ENCODE results near the gene AUTS2.
A peak's percentile ranks its signal among the peaks of the same experiment; 100 is the strongest.

AUTS2 gene

DNA sequence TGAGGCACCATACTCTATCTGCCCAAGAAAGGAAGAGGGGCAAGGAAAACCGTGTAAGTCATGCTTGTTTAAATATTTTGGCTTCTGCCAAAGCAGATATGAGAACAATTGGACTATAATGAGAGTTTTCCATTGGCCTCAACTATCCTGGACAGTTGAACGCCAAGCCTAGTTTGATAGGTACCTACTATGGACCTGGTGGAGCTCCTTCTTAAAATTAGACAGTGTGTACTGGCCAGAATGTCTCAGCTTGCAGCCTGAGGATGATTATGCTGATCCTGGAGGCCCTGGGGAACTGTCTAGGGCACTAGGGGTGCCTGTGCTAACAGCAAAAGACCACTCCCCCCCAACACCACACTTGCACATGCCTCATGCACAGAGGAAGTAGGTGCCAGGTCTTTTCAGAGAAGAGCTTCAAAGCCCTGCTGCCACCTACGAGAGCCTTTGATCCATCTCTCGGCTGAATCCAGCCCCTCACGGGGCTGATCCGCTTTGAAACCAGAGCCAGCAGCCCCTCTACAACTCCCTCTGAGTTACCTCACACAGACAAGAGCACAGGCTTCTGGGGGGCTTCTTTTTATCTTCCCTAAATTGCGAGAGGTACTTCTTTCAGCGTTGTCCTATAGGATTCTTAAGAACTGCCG, 1059.8 kb downstream of the AUTS2 start:
- no peak for DNase-seq (ENCODE audit: low read depth)

DNA sequence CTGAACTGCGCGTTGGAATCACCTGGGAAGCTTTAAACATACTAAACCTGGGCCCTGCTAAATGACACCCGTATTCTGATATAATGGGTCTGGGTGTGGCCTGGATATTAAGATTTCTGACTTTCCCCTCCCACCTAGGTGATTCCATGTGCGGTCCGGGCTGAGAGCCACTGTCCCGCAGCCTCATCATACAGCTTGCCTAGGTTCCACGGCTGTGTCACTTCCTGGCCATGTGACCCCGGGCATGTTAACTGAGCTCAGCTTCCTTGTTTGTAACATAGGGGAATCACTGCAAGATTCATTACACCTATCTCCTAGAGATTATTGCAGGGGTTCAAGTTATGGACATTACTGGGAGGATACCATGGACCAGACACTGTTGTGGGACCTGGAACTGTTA, 1061.0 kb downstream of the AUTS2 start:
- no peak for DNase-seq (ENCODE audit: low read depth)

- no peak for DNase-seq (ENCODE audit: low read depth)
Measured at GRCh38 chr7:70660154-70660818, 1062.0 kb downstream of the AUTS2 start.

- no peak for DNase-seq (ENCODE audit: low read depth)
Measured at GRCh38 chr7:70660819-70661191, 1062.5 kb downstream of the AUTS2 start.

GRCh38 chr7:70663680-70664079, 1065.4 kb downstream of the AUTS2 start:
- no peak for DNase-seq (ENCODE audit: low read depth)

DNA sequence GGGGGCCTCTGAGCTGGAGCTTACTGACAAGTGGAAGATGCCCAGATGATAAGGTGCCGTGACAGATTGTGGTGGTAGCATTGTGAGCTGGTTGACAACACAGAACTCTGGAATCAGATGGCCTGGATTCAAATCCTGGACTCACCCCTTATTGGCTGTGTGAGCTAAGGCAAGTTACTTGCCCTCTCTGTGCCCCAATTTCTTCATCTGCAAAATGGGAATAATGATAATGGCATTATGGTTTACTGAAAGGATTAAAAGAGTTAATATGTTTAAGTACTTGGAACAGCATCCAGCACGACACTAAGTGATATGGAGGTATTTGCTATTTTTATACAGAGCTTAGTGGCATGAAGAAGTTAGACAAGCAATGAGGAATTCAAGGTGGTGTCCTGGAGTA, 1067.7 kb downstream of the AUTS2 start:
- no peak for DNase-seq (ENCODE audit: low read depth)

DNA sequence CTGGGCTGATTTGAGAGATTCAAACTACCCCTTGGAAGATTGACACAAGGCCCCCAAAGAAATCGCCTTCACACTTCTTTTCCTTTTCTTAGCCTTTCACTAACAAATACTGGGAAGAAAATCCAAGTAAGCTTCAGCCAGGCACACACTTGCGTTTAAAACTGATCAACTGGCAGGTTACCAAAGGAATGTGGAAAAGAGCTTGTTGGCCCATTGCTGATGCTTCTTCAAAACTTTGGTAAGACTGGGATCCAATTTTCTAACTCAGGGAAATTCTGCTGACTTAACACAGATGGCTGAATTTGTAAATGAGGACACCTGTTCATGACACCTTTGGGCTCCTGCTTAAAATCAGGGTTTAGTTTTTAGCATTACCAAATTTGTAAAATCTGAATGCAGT, 1069.1 kb downstream of the AUTS2 start:
- DNase-seq (ENCODE audit: low read depth) = no peak

DNA sequence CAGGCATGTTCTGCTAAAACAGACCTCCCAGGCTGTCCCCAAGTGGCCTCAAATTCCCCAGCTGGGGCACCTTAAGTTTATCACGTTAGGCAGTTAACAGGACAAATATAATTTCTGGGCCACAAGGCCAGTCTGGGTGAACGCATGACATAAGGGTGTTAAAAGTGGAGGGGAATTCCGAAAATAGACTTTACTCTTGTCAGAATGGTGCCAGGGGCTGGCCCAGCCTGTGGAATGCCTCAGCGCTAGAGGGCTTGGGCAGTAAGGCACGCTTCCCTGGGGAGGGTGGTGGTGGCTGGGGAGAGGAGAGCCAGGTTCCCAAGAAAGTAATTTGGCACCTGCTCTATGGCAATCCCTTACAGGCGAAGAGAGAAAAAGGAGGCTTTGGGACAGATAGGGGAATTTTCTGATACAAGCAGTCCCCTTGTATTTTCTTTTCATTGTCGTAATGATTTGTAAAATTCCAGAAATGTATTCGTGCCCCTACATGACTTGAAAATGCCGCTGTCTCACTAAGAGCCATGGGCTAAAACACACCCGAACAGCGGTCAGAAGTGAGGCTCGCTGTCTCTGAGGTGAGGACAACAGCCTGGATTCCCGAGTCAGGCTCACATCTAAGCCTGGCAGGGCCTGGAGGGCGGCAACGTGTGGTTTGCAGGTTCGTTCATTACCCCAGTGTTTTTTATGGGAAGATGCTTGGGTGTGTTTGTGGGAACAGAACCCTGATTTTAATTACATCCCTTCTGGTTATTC, 1070.5 kb downstream of the AUTS2 start:
- DNase-seq (ENCODE audit: low read depth) = no peak

DNA sequence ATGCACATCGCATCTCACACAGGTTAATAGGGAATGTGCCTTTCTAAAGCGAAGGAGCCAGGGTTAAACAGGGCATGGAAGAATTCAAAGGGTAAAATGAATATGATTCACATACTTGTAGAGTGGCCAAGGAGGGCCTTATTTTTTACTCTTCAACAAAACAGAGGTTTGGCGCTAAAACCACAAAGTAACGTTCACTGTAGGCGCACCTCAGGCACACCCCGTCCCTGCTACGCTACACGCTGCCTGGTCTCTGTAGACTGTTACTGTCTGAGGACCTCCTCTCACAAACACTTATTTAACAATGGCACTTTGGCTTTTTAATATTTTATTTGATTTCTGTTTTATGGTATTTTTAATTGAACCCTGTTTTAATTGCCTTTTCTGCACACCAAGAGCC, 1071.6 kb downstream of the AUTS2 start:
- DNase-seq (ENCODE audit: low read depth) = no peak

DNA sequence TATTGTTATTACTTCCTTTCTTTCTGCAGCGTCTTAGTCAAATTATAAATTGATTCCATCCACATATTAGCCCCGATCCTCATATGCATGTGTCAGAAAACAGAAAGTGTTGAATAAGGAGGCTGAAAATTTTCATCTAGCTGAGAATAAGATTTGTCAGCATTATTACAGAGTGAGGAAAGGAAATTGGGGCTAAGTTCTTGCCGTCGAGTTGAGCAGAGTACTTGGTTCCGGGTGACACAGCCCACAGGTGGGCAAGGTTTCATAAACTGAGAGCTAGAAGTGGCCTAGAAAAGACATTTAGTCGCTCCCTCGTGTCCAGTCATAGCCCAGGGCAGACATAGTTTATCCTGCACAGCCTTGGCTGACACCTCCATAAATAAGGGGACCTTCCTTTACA, 1072.0 kb downstream of the AUTS2 start:
- DNase-seq (ENCODE audit: low read depth) = no peak

GRCh38 chr7:70673778-70674570, 1075.7 kb downstream of the AUTS2 start:
- DNase-seq (ENCODE audit: low read depth) = no peak

- DNase-seq (ENCODE audit: low read depth) = no peak
Measured at GRCh38 chr7:70674571-70675010, 1076.3 kb downstream of the AUTS2 start.

DNA sequence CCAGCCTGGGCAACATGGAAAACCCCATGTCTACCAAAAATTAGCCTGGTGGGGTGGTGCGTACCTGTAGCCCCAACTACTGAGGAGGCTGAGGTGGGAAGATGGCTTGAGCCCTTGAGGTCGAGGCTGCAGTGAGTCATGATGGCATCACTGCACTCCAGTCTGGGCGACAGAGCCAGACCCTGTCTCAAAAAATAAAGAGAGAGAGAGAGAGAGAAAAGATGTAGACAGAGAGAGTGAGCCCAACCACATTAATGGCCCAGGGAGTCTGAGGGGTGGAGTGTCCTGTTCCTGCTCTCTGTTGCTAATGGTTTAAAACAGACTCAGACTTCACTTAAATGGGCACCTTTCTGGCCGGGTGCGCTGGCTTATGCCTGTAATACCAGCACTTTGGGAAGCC, 1078.0 kb downstream of the AUTS2 start:
- DNase-seq (ENCODE audit: low read depth) = no peak

DNA sequence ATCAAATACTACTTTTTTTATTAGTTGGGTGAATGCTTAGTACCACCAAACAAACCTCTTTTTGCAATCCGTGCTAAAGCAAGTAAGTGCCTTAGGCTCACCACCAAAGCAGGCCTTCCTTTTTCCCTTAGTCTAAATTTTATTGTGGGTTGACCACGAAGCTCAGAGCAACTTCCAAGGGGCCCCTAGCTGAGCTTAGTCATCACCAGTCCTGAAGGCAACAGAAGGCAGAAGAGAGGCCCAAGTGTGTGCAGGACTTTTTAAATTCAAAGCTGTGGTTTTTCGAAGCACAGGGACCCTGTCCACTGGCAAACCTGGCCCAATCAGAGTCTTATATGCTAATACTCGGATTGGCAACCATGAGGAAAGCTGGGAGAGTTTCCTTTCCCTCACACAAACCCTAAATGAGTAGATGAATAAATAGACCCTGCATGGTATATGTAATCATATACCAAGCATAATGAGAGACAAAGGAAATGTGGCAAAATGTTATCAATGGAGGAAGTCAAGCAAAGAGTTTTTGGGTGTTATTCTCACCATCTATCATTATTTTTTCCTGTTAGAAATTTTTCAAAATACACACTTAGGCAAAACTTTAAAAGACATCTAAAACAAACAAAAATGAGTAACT, 1080.5 kb downstream of the AUTS2 start:
- no peak for DNase-seq (ENCODE audit: low read depth)

- no peak for DNase-seq (ENCODE audit: low read depth)
Measured at GRCh38 chr7:70679661-70680060, 1081.4 kb downstream of the AUTS2 start.

- DNase-seq (ENCODE audit: low read depth) = no peak
Measured at GRCh38 chr7:70680306-70680705, 1082.0 kb downstream of the AUTS2 start.

- no peak for DNase-seq (ENCODE audit: low read depth)
Measured at GRCh38 chr7:70680743-70681468, 1082.6 kb downstream of the AUTS2 start.

DNA sequence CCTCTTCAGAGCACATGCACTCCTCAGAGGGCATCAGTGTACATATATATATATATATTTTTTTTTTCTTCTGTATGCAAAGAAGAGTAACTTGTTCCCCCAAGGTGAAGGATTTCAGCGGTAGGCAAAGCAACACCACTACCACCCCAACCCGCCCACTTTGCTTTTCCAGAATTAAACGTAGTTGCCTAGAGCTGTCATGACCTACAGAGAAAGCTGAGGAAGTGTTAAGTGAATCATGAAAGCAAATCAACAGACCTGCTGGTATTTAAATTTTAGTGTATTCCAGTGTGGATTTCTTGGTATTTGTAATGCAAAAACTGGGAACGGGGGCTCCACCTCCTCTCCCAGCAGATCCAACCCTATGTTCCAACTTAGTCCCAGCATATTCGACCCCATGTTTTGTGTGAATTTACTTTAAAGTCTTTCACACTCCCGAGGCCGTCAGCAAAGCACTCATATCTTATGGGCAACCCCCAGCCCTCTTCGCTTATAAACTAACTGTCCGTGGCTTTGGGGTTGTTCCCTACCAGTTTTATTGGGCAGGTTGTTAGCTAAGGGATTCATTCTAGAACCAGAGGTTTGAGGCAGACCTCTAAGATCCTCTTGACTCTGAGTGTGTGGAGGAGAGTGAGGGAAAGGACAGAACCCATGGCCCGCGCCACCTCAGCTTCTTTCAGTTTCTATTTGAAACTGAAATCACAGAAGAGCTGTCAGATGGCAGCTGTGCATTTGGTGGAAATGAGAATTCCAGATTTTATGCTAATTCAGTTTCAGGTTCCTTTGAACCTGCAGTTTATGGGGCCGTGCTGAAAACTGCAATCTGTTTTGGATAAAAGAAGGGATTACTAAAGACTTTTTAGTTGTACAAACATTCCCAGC, 1083.4 kb downstream of the AUTS2 start:
- peak; percentile 12 for DNase-seq (ENCODE audit: low read depth)

GRCh38 chr7:70684173-70684572, 1085.9 kb downstream of the AUTS2 start:
- no peak for DNase-seq (ENCODE audit: low read depth)

DNA sequence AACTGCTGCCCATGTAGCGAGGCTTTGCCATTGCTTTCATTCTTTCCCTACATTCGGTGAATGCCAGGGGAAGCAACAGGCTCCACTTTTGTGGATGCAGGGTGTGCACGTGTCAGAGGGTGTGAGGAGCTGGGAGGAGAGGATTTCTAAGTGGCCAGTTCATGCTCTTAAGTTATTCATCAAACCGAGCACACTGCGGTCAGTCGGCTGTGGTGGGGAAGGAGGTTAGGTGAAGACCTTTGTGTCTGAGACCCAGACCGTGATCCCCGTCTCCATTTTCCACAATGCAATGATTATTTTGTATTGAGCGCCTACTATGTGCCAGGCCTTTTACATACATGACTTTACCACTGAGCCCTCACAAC, 1095.0 kb downstream of the AUTS2 start:
- no peak for DNase-seq (ENCODE audit: low read depth)
